Thymus (tissue), 11 donors: ENCODE data around the gene FAM149A. TPM values are rescaled to one million over a fixed set of nuclear protein-coding genes. Genes with fewer than 3 reads are reported as not detected.

Source experiments
- DNase-seq, 9 donors: peaks; one replicate each; pipeline ENCODE4 v3.0.0-alpha.2; 2013; ENCODE audit warnings: low spot score in 9 of 9, low read depth in 6 of 9, missing footprints in 1 of 9
- H3K27ac ChIP-seq, 2 donors: one replicate each; pipeline ENCODE4 v1.5.1; 2013; ENCODE audit warnings: control low read depth in 1 of 2, low read depth in 1 of 2, low read length in 1 of 2, mild to moderate bottlenecking in 1 of 2, moderate library complexity in 1 of 2
- H3K27me3 ChIP-seq, 2 donors: one replicate each; pipeline ENCODE4 v1.5.1; 2013; ENCODE audit warnings: low read length in 1 of 2; ENCODE audit not compliant: control insufficient read depth in 2 of 2, insufficient read depth in 1 of 2
- H3K36me3 ChIP-seq, 2 donors: one replicate each; pipeline ENCODE4 v1.5.1; 2013; ENCODE audit warnings: low read length in 1 of 2, mild to moderate bottlenecking in 1 of 2, moderate library complexity in 1 of 2; ENCODE audit not compliant: control insufficient read depth in 2 of 2, insufficient read depth in 2 of 2
- H3K4me1 ChIP-seq, 2 donors: one replicate each; pipeline ENCODE4 v1.5.1; 2013; ENCODE audit warnings: low read length in 2 of 2; ENCODE audit not compliant: control insufficient read depth in 2 of 2, insufficient read depth in 2 of 2
- H3K4me3 ChIP-seq, 2 donors: one replicate each; pipeline ENCODE4 v1.5.1; 2013; ENCODE audit warnings: low read length in 2 of 2, control low read depth in 1 of 2, mild to moderate bottlenecking in 1 of 2
- H3K9me3 ChIP-seq, 2 donors: one replicate each; pipeline ENCODE4 v1.5.1; 2013; ENCODE audit warnings: low read length in 1 of 2, mild to moderate bottlenecking in 1 of 2; ENCODE audit not compliant: control insufficient read depth in 2 of 2, insufficient read depth in 1 of 2
- WGBS: extraction: QIAGEN DNeasy Blood & Tissue Kit; methylation state at CpG from one replicate; pipeline ENCODE4 v1.1.7; 2013; 5-methylcytosine and 5-hydroxymethylcytosine counted together
- polyA plus RNA-seq: library from polyadenylated mRNA; stranded (reverse); fragments of 200-250 nt; gene quantifications from one replicate; pipeline ENCODE4 v1.2.3, GENCODE V29; 2013
- total RNA-seq: library from RNA; stranded (reverse); fragments of 120-200 nt; gene quantifications from one replicate; pipeline ENCODE4 v1.2.4, GENCODE V29; 2013
- donor health status: healthy.

FAM149A gene
- total and polyA plus RNA-seq, 2 donors = 1.9 to 3.8 TPM

DNA sequence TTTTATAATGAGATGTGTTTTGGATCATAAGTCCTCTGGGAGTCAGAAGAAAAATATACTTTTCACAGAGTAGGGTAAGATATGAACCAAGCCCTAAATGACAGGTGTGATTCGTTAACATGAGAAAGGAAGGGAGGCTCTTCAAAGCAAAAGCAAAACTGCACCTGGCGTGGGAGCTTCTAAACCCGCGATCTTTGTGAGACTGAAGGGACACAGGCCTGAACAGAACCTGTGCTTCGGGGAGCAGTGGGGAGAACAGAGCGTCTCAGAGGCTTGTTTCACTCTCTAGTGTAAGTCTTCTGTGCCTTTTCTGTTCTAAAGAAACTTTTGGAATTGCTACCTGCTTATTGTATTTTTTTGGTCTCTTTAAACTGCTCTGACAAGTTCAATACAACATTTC lies 56.6 kb downstream of the FAM149A start:
- Histone ChIP-seq H3K36me3 (no peaks in the 10 kb centered on the region), H3K27ac (peak overlapping the region in 1 of 2 donors; percentile 20), H3K4me3 (no peak overlapping the region), H3K27me3 (peaks cover 0 to 4% of the 10 kb centered on the region in 2 donors), H3K9me3 (no peaks in the 10 kb centered on the region), H3K4me1 (peaks cover 3% of the 10 kb centered on the region in 2 donors)
- peak in 8 of 9 donors; percentile 2 to 77 (median 36) for DNase-seq
- WGBS = 40% methylated on average over 6 of the region's 6 CpGs

- H3K27ac ChIP-seq = no peak overlapping the region
- peaks cover 0 to 2% of the 10 kb centered on the region in 2 donors for H3K27me3 ChIP-seq
- H3K4me1 ChIP-seq = no peaks in the 10 kb centered on the region
- H3K9me3 ChIP-seq = no peaks in the 10 kb centered on the region
- DNase-seq = no peak
- no peak overlapping the region for H3K4me3 ChIP-seq
- no peaks in the 10 kb centered on the region for H3K36me3 ChIP-seq
- 89% methylated on average over 15 of the region's 15 CpGs for WGBS
These were observed 62.5 kb downstream of the FAM149A start for GRCh38 chr4:186166852-186167512.

- H3K36me3 ChIP-seq = no peaks in the 10 kb centered on the region
- H3K4me3 ChIP-seq = no peak overlapping the region
- no peaks in the 10 kb centered on the region for H3K4me1 ChIP-seq
- no peaks in the 10 kb centered on the region for H3K9me3 ChIP-seq
- no peak for DNase-seq
- H3K27ac ChIP-seq = no peak overlapping the region
- 96% methylated on average over 5 of the region's 5 CpGs for whole genome bisulfite sequencing
- H3K27me3 ChIP-seq = peaks cover 0 to 2% of the 10 kb centered on the region in 2 donors
These were observed 63.1 kb downstream of the FAM149A start for GRCh38 chr4:186167605-186168004.

DNA sequence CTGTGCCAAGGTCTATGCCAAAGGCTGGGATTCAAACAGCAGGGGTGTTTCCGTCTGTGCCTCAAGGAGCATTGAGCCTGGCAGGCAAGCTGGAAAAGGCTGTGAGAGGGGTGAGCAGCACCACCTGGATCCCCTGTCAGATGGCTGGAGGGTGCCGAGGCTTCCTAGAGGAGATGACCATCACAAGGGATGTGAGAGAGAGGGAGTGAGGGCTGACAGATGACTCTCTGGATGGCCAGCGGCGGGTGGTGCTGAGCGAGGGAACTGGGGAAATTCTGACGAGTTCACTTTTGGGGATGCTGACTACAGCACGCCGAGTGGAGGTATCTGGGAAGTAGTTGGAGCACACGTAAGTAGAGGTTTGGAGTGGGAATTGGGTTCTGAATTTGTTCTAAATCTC lies 64.2 kb downstream of the FAM149A start:
- Histone ChIP-seq H3K27ac (no peak overlapping the region), H3K4me3 (no peak overlapping the region), H3K27me3 (peaks cover 0 to 2% of the 10 kb centered on the region in 2 donors), H3K36me3 (no peaks in the 10 kb centered on the region), H3K4me1 (no peaks in the 10 kb centered on the region), H3K9me3 (no peaks in the 10 kb centered on the region)
- no peak for DNase-seq
- WGBS = 97% methylated on average over 9 of the region's 9 CpGs

DNA sequence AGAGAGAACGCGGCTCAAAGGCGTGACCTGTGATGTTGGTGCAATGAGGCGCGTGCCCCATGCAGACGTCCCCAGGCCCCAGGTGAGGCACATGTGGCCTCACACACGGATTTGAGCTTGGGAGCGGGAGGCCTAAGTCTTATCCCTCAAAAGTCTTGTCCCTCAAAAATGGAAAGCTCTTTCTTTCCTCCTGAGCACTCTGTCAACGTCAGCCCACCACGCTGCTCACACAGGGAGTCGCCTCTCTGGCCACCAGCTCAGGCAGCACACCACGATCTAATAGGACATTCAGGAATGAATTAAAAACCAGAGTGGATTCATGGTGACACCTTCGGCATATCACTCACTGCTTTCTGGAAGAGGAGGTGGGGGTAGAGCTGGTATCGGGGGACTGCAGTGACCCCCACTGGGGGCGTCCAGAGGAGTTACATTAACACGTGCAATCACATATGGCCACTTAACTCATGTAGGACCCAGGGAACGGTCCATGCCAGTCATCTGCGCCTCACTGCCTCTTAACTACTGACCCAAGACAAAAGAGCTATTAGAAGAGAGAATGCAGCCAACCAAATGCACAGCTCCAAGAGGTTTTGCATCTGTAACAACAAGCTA lies 64.9 kb downstream of the FAM149A start:
- Histone ChIP-seq H3K27me3 (no peaks in the 10 kb centered on the region), H3K27ac (no peak overlapping the region), H3K36me3 (no peaks in the 10 kb centered on the region), H3K4me3 (no peak overlapping the region), H3K9me3 (no peaks in the 10 kb centered on the region), H3K4me1 (no peaks in the 10 kb centered on the region)
- no peak for DNase-seq
- 98% methylated on average over 18 of the region's 18 CpGs for WGBS

DNA sequence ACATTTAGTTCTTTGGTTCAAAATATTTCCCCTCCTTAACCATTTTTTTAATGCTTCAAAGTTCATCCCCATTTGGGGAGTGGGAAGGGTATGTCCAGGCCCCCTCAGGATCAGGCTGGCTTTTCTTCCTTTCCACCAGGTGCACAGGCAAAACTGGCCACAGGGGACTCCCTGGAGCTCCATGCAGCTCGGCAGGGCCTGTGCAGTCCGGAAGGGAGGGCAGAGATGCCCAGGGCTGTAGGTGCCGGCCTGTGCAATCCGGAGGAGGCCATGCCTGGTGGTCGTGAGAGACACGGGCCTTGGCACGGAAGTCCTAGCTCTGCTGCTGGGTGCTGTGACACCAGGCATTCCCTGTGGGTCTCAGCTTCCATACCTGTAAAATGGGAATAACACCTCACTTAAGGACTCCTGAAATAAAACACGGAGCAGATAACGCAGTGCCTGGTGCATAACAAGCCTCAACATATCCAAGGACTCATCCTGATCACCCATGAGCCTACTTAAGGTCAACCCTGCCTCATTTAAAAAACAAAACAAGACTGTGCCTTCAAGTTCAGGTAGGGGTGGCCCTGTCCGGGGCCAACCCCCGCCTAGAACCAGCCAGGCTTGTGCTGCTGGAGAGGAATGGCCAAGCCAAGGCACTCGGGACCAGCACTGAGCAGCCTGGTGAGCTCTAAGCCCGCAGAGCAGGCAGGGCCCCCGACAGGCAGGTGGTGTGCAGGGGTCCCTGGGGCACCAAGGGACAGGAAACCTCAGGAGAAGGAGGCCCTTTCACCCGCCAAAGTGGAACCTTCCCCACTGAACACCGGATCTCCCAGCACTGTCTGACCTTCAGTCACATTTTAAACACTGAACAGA lies 65.7 kb downstream of the FAM149A start:
- Histone ChIP-seq H3K27ac (no peak overlapping the region), H3K9me3 (no peaks in the 10 kb centered on the region), H3K36me3 (no peaks in the 10 kb centered on the region), H3K4me1 (no peaks in the 10 kb centered on the region), H3K27me3 (no peaks in the 10 kb centered on the region), H3K4me3 (no peak overlapping the region)
- DNase-seq = no peak
- WGBS = 89% methylated on average over 16 of the region's 16 CpGs

GRCh38 chr4:186170966-186171365 lies 66.5 kb downstream of the FAM149A start:
- Histone ChIP-seq H3K27ac (no peak overlapping the region), H3K36me3 (no peaks in the 10 kb centered on the region), H3K27me3 (no peaks in the 10 kb centered on the region), H3K4me3 (no peak overlapping the region), H3K9me3 (no peaks in the 10 kb centered on the region), H3K4me1 (no peaks in the 10 kb centered on the region)
- no peak for DNase-seq
- 95% methylated on average over 13 of the region's 13 CpGs for WGBS

GRCh38 chr4:186172546-186172945 lies 68.0 kb downstream of the FAM149A start:
- Histone ChIP-seq H3K36me3 (no peaks in the 10 kb centered on the region), H3K9me3 (no peaks in the 10 kb centered on the region), H3K4me1 (no peaks in the 10 kb centered on the region), H3K27ac (no peak overlapping the region), H3K27me3 (no peaks in the 10 kb centered on the region), H3K4me3 (no peak overlapping the region)
- DNase-seq = no peak
- WGBS = 92% methylated on average over 8 of the region's 8 CpGs

GRCh38 chr4:186188107-186188506 lies 83.6 kb downstream of the FAM149A start:
- H3K36me3 ChIP-seq = no peaks in the 10 kb centered on the region
- no peak overlapping the region for H3K27ac ChIP-seq
- H3K27me3 ChIP-seq = peaks cover 0 to 11% of the 10 kb centered on the region in 2 donors
- no peak for DNase-seq
- WGBS = 99% methylated on average over 3 of the region's 3 CpGs
- no peak overlapping the region for H3K4me3 ChIP-seq
- no peaks in the 10 kb centered on the region for H3K9me3 ChIP-seq
- peaks cover 15 to 19% of the 10 kb centered on the region in 2 donors for H3K4me1 ChIP-seq
